GM12875 (cell line): ENCODE results near the gene MRPL37.
"Not testable (repeated sequence)": the region's sequence is repeated elsewhere in the genome, so short reads cannot be mapped to it uniquely, and the experiment has no call there.

Experiments
- H3K4me3 ChIP-seq: one replicate; pipeline ENCODE4 v1.5.1; 2011; ENCODE audit warnings: low read depth, low read length, control low read depth
- TF ChIP-seq, protein P1 (sequence below): IDR thresholded peaks from 2 replicates; pipeline ENCODE4 v1.5.1; 2011; ENCODE audit warnings: low read depth, mild to moderate bottlenecking, control low read depth, inconsistent platforms, low read length, moderate library complexity, borderline replicate concordance; ENCODE audit not compliant: insufficient read depth

Gene MRPL37

DNA sequence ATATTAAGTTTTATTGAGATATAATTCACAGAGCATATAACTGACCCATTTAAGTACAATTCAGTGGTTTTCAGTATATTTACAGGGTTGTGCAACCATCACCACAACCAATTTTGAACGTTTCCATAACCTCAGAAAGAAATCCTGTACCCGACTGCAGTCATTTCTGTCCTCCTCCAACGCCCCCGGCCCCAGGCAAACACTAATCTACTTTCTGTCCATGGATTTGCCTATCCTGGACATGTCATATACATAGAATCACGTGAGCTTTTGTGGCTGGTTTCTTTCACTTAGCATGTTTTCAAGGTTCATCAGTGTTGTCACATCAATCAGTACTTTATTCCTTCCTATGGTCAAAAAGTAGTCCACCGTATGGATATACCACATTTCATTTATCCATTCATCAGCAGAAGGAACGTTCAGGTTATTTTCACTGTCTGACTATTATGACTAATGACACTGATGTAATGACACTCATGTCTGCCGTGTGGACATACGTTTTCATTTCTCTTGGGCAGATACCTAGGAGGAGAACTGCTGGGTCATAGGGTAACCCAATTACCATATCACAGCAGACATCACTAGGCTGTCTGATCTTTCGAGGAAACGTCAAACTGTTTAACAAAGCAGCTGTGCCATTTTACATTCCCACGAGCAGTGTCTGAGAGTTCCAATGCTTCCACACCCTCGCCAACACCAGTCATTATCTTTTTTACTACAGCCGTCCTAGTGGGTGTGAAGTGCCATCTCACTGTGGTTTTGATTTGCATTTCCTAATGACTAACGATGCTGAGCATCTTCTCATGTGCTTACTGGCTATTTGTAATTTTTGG is 30.8 kb downstream of the MRPL37 start:
- TF ChIP-seq, protein P1, sequence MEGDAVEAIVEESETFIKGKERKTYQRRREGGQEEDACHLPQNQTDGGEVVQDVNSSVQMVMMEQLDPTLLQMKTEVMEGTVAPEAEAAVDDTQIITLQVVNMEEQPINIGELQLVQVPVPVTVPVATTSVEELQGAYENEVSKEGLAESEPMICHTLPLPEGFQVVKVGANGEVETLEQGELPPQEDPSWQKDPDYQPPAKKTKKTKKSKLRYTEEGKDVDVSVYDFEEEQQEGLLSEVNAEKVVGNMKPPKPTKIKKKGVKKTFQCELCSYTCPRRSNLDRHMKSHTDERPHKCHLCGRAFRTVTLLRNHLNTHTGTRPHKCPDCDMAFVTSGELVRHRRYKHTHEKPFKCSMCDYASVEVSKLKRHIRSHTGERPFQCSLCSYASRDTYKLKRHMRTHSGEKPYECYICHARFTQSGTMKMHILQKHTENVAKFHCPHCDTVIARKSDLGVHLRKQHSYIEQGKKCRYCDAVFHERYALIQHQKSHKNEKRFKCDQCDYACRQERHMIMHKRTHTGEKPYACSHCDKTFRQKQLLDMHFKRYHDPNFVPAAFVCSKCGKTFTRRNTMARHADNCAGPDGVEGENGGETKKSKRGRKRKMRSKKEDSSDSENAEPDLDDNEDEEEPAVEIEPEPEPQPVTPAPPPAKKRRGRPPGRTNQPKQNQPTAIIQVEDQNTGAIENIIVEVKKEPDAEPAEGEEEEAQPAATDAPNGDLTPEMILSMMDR = no peak
- H3K4me3 ChIP-seq = no peak overlapping the region

DNA sequence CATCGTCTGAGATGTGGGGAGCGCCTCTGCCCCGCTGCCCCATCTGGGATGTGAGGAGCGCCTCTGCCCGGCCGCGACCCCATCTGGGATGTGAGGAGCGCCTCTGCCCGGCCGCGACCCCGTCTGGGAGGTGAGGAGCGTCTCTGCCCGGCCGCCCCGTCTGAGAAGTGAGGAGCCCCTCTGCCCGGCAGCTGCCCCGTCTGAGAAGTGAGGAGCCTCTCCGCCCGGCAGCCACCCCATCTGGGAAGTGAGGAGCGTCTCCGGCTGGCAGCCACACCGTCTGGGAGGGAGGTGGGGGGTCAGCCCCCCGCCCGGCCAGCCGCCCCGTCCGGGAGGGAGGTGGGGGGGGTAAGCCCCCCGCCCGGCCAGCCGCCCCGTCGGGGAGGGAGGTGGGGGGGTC is 33.2 kb downstream of the MRPL37 start:
- H3K4me3 ChIP-seq = not testable (repeated sequence)

DNA sequence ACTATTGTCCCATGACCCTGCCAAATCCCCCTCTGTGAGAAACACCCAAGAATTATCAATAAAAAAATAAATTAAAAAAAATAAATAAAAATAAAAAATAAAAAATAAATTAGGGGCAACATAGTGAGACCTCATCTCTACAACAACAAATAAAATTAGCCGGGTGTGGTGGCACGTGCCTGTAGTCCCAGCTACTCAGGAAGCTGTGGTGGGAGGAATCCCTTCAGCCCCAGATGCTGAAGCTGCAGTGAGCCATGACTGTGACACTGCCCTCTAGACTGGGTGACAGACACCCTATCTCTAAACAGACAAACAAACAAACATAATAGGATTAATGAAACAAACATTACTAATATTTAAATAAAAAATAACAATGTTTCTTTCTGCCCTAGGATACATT is 34.3 kb downstream of the MRPL37 start:
- TF ChIP-seq, protein P1 = no peak
- no peak overlapping the region for H3K4me3 ChIP-seq

DNA sequence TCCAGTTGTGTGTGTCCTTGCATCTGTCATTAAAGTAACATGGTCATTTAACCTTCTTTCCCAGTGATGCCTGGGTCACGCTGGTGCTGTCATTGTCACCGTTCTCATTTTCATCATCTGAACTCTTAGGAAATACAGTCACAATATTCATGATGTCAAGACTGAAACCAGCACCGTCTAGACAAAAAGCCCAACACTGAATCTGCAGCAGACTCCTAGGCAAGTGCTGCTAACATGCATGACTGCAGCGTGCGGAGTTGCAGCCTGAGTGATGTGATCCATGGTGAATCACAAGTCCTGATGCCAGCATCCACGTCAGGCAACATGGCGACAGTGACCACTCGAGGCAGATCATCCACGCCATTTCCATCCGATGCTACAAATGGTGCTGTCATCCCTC is 37.6 kb downstream of the MRPL37 start:
- H3K4me3 ChIP-seq = no peak overlapping the region
- TF ChIP-seq, protein P1 = no peak

DNA sequence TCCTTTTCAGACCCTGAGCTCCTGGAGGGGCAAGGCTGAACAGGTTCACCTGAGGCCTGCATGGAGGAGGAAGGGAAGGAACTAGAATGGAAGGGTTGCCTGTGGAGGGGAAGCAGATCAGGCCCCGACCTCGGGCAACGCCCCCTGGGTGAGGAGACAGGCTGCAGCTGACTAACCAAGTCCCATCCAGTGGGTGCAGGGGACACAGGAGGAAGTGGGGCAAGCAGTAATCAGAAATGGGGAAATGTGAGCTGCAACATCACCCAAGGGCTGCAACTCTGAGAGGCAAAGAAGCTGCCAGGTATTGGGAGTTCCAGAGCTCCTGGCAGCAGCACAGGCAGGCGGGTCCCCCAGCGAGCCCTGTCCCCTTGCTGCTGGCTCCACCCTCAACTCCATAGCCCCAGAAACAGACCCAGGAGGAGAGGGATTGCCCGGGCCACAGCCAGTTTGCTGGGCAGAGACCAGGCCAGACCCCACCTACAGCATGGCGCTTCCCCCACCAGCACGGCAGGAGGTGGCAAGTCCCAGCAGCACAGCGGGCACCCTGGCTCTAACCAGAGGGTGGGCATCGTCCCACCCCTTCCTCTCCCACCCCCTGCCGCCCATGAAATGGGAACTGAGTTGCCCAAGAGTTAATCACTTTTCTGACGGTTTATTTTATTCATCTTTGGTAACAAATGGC is 38.5 kb downstream of the MRPL37 start:
- TF ChIP-seq, protein P1 = no peak
- H3K4me3 ChIP-seq = no peak overlapping the region

DNA sequence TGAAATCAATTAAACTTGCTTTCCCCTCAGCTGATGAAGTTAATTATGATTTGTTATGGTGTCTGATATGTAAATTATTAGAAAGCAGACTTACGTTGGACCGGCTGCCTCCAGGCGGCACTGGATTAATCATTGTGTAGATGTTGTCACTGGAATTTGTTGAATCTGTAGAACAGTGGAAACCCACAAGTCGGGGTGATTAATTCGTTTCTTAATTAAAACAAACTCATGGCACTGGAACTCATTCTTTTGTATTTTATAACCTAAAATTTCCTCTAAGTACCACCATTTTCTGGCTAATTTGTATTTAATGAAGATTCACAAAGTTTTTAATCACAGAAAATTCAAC is 39.0 kb downstream of the MRPL37 start:
- TF ChIP-seq, protein P1 = no peak
- no peak overlapping the region for H3K4me3 ChIP-seq

DNA sequence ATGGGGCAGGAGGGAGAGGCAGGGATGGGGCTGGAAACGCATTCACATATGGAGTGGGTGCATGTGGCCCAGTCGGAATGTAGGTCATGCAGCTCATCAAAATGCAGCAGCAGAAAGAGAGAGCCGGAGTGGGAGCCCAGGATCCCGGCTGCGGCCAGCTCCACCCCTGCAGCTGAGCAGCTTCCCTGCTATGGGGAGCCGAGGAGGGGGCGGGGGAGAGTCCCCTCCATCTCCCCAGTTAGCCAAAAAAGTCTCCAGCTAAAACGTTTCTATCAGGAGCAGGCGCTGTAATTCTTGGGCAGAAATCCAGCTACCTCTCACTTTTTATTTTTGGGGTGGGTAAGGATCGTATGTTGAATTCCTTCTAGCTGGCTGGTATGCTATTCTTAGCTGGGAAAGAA is 39.7 kb downstream of the MRPL37 start:
- TF ChIP-seq, protein P1 = no peak
- no peak overlapping the region for H3K4me3 ChIP-seq
